ENCODE measurements around the gene ARHGAP10.
"Not testable (repeated sequence)": the region's sequence is repeated elsewhere in the genome, so short reads cannot be mapped to it uniquely, and the experiment has no call there.

The ARHGAP10 gene

GRCh38 chr4:148068065-148068911 is 336.4 kb downstream of the ARHGAP10 start:
- DNase-seq (ENCODE audit: low spot score): no peak

- DNase-seq (ENCODE audit: low spot score): no peak
These were observed 337.4 kb downstream of the ARHGAP10 start for GRCh38 chr4:148069086-148069894.

- DNase-seq (ENCODE audit: low spot score): no peak
These were observed 337.9 kb downstream of the ARHGAP10 start for GRCh38 chr4:148069895-148070178.

GRCh38 chr4:148071009-148071408 is 339.1 kb downstream of the ARHGAP10 start:
- DNase-seq (ENCODE audit: low spot score): no peak

GRCh38 chr4:148072789-148073188 is 340.9 kb downstream of the ARHGAP10 start:
- DNase-seq (ENCODE audit: low spot score): no peak

GRCh38 chr4:148073349-148073748 is 341.5 kb downstream of the ARHGAP10 start:
- DNase-seq (ENCODE audit: low spot score): no peak

- no peak for DNase-seq (ENCODE audit: low spot score)
These were observed 342.6 kb downstream of the ARHGAP10 start for GRCh38 chr4:148074462-148074861.

GRCh38 chr4:148075438-148075837 is 343.6 kb downstream of the ARHGAP10 start:
- DNase-seq (ENCODE audit: low spot score): no peak

- DNase-seq (ENCODE audit: low spot score): no peak
These were observed 345.1 kb downstream of the ARHGAP10 start for GRCh38 chr4:148076964-148077363.

GRCh38 chr4:148077581-148077980 is 345.7 kb downstream of the ARHGAP10 start:
- no peak for DNase-seq (ENCODE audit: low spot score)

GRCh38 chr4:148078061-148078460 is 346.2 kb downstream of the ARHGAP10 start:
- DNase-seq (ENCODE audit: low spot score): no peak

GRCh38 chr4:148079961-148080360 is 348.1 kb downstream of the ARHGAP10 start:
- no peak for DNase-seq (ENCODE audit: low spot score)

- no peak for DNase-seq (ENCODE audit: low spot score)
These were observed 349.4 kb downstream of the ARHGAP10 start for GRCh38 chr4:148081267-148081666.

GRCh38 chr4:148081745-148082144 is 349.9 kb downstream of the ARHGAP10 start:
- DNase-seq (ENCODE audit: low spot score): no peak

- DNase-seq (ENCODE audit: low spot score): not testable (repeated sequence)
These were observed 351.2 kb downstream of the ARHGAP10 start for GRCh38 chr4:148083073-148083472.

GRCh38 chr4:148089624-148090023 is 357.7 kb downstream of the ARHGAP10 start:
- DNase-seq (ENCODE audit: low spot score): no peak

- no peak for DNase-seq (ENCODE audit: low spot score)
These were observed 358.1 kb downstream of the ARHGAP10 start for GRCh38 chr4:148090029-148090428.

- no peak for DNase-seq (ENCODE audit: low spot score)
These were observed 358.9 kb downstream of the ARHGAP10 start for GRCh38 chr4:148090503-148091476.

- DNase-seq (ENCODE audit: low spot score): no peak
These were observed 360.0 kb downstream of the ARHGAP10 start for GRCh38 chr4:148091896-148092295.

GRCh38 chr4:148092316-148093014 is 360.6 kb downstream of the ARHGAP10 start:
- DNase-seq (ENCODE audit: low spot score): peak; percentile 47

GRCh38 chr4:148093065-148093464 is 361.2 kb downstream of the ARHGAP10 start:
- no peak for DNase-seq (ENCODE audit: low spot score)
